Activated CD4-positive, alpha-beta T cell treated with anti-CD3 and anti-CD28 coated beads, Interleukin-2, Interleukin-4, amounts not matched to agents 100 ng/mL and 50 ng/mL, durations not matched to agents 16 hours and 8 hours (primary cell): ENCODE data around the gene PDZD8.
"Not testable (repeated sequence)": the region's sequence is repeated elsewhere in the genome, so short reads cannot be mapped to it uniquely, and the experiment has no call there.

Experiments used
- DNase-seq: peaks from one replicate; pipeline ENCODE4 v3.0.0-alpha.2; 2020; ENCODE audit warnings: low spot score

Gene PDZD8

DNA sequence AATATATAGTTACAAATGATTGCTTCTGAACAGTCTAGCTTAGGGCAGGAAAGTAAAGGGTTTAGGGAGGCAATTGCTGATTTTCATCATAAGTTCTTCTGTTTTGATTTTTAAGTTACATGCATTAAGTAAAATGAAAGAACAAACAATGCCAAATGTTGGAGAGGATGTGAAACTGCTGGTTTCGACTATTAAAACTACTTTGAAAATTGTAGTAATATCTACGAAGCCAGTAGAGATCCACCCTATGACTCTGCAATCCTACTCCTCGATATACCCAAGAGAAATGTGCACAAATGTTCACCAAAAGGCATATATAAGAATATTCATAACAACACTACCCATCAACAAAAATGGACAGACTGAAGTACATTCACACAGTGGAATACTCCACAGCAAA is 24.3 kb downstream of the PDZD8 start:
- no peak for DNase-seq

DNA sequence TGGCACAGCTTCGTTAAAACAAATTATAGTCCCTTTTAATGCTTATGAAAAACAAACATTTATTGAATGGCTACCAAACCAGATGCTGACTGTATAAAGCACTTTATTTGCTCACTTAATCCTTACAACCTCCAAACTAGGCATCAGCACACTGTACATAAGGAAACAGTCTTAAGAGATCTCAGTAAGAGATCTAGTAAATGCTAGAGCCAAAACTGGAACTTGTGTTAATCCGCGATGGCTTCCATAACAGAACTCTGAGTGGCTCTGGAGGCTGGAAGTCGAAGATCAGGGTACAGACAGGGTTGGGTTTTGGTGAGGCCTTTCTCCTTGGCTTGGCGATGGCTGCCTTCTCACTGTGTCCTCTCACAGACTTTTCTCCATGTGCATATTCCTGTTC is 27.0 kb downstream of the PDZD8 start:
- no peak for DNase-seq

DNA sequence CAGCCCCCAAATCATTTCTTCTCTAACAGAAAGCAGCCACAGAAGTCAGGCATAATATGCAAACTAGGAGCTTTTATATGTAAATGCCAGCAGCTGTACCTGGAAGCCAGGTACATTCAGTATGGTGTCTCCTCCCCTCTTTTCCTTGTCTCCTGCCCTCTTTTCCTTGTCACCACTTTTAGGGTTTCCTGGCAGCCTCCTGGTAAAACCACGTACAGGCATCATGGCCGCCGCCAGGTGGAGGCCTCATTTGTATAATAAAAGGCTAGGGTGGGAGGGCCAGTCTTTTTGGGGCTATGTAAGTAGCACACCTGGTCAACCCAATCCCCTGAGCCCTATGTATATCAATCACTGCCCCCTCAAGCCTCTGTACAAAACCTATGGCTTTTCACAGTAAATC is 28.7 kb downstream of the PDZD8 start:
- no peak for DNase-seq

DNA sequence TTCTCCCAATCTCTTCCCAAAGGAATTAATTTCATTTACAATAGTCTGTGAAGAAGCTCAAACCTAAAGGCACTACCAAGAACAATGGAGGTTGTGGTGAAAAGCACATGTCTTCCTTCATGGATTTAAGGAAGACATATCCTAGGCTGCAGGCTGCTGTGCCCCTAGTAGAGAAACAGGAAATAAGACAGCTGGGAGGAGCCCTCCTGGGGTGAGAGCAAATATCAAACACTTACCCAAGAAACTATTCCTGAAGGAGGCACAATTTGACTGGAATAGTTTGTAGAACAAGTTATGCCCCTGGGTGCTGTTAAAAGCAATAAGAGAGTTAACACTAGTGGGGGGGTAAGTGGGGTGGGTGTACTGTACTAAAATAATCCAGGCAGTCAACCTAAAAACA is 30.1 kb downstream of the PDZD8 start:
- no peak for DNase-seq

DNA sequence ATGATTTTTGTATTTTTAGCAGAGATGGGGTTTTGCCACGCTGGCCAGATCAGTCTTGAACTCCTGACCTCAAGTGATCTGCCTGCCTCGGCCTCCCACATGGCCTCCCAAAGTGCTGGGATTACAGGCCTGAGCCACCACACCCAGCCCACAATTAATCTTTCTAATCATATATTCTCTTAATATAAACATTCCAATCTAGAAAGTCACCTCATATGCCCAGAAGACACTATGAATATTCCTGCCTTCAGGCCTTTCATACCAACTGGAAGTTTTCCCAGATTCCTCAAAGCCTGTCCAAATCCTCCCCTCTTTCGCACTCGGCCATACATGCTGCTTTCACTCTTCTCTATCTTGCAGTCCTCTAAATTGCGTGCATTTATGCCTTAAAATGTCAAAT is 32.6 kb downstream of the PDZD8 start:
- DNase-seq: no peak

DNA sequence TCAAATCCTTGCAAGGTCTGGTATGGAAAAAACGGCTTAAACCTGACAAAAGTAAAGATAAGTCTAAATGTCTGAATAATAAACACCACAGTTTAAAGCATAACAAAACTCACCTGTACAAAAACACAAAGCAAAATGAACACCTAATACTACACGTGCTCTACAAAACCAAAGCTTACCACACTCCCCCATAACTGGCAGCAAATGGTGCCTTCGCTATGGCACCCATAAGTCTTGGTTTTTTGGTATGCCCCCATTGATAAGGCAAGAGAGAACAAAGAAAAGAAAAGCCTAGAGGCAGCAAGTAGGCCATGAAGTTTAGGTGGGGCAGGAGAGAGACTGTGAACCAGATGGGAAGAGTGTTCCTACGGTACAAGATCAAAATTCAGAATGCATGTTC is 34.2 kb downstream of the PDZD8 start:
- DNase-seq: no peak

DNA sequence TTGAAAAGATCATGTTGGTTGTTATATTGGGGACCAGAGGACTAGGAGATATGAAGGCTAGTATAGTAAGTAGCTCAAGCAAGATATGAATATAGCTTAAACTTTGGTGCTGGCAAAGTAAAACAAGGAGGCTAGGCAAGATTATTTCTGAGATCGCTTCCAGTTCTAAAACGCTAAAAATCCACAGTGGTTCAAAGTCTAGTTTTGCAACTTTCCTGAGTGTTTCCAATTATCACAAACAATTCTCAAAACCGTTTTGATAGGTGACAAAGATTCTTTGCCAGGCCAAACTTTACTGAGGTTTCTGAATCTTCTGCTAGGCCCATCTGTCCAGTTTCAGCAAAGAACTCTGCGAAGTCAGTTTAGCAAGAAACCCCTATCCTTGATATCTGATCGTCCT is 35.3 kb downstream of the PDZD8 start:
- no peak for DNase-seq

DNA sequence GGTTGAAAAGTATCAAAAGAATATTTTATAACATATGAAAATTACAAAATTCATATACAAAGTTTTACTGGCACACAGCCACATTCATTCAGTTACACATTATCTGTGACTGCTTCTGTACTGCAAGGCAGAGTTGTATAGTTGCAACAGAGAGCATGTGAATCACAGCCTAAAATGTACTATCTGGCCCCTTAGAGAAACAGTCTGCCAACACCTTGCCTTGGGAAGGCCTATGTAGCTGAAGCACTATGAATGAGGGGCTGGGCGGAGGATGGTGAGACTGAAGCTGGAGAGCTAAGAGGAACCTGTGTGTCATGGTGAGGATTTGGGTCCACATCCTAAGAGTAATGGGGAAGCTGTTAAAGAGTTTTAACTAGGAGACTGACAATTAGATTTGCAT is 35.7 kb downstream of the PDZD8 start:
- no peak for DNase-seq

DNA sequence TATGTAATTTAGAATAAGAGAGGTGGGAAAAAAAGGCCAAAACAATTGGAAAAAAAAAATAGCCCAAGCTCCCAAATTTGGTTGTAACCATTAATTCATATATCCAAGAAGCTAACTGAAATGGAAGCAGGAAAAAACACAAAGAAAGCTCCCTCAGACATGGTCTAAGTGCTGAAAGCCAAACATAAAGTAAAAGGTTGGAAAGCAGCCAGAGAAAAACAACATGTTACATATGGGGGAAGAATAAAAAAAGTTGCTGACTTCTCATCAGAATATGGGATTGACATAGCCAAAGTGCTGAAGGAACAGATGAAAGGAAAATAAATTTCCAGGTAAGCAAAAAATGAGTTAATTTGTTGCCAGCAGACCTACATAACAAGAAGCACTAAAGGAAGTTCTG is 40.3 kb downstream of the PDZD8 start:
- no peak for DNase-seq

DNA sequence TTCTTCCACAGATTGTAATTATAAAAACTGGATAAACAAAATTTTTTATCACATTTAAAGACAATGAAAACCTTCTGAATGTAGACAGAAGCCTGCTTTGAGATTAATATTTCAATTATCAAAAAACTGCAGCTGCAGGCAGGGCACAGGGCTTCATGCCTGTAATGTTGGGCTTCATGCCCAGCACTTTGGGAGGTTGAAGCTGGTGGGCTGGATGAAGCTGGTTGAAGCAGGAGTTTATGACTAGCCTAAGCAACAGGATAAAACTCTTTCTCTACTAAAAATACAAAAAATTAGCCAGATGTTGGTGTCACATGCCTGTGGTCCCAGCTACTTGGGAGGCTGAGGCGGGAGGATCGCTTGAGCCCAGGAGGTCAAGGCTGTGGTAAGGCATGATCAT is 41.2 kb downstream of the PDZD8 start:
- DNase-seq: no peak

DNA sequence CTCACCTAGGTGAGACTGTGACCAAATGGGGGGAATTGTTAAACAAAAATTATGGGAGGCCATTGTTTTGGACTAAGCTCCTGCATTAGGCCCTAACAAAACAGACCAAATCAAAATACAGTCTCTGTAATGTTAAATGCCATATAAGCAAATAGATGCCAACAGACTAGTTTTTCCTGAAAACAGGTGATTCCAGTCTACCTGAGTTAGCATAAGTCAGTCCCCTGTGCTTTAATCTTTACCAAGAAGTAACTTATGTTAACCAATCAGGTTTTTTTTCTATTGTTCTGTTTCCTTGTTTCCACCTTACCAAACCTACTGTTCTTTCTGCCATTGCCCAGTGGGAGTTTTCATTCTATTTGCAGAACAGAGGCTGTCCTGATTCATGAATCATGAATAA is 48.0 kb downstream of the PDZD8 start:
- no peak for DNase-seq

DNA sequence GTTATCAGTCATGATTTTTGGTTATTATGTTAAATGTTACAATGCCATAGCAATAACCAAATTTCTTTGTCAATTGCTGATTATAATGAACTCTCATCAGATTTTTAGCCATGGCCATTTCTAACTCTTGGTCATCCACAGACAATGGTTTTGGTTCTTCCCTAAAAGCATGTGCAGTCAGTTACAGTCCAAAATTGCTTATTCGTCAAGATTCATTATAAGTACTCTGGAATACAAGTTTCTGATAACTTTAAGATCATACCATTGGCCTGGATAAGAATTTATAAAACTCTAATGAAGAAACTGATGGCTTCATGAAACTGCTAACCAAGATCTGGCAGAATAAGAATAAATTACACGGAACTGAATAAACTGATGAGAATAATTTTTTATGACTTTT is 50.9 kb downstream of the PDZD8 start:
- DNase-seq: no peak

DNA sequence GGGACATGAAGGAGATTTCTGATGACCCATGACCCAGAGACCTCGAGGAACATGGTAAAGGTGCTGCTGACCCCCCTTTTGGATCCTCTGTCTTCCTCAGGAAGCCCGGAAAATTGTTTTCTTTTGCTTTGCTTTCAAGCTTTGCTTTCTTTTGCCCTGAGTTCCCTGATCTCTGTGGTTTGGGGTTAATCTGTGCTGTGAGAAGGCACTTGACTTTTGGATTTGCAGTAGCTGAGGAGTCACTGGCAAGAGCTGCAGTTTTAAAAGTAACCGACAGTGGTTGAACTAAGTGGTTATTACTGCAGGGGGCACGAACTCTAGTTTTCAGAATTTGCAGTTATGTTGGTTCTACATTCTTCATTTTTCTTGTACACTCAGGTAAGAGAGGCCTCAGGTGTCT is 53.0 kb downstream of the PDZD8 start:
- DNase-seq: no peak

DNA sequence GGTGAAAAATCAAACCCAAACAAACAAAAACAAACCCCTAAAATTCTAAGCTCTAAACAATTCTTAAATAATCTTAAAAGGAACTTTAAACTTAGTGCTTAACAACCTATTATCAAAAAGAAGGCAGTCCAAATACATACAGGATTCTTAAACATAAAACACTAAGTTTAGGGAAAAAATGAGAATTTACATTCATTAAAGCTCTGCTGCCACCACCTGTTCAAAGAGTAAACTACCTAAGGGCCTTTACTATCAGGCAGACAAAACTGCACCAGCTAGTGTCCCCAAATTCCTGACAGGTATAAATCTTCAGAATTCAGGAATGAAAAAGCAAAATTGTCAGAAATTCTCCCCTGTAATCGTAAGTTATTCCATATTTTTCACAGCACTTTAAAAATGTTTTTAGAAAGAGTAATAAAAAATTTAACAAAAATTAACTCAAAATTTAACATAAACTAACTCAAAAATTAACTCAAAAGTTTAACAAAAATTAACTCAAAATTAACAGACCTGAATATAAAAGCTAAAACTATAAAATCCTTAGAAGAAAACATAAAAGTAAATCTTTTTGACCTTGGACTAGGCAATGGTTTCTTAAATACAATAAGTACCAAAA is 55.1 kb downstream of the PDZD8 start:
- DNase-seq: peak; percentile 9

DNA sequence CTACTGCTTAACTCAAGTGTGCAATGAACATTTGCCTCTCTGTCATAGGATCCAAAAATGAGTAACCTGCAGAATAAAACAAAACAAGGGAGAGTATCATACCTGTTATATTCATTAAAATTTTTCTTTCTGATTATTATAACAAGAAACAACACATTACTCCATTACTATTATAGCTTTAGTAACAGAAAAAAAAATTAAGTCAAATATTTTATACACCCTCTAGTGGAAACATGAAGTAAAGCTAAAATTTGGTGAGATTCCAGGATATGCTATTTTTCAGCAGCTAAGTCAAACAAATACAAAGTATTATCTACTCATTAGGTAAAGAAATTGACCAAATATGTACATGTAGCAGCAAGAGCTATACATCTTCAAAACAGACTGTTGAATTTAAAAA is 56.3 kb downstream of the PDZD8 start:
- no peak for DNase-seq

DNA sequence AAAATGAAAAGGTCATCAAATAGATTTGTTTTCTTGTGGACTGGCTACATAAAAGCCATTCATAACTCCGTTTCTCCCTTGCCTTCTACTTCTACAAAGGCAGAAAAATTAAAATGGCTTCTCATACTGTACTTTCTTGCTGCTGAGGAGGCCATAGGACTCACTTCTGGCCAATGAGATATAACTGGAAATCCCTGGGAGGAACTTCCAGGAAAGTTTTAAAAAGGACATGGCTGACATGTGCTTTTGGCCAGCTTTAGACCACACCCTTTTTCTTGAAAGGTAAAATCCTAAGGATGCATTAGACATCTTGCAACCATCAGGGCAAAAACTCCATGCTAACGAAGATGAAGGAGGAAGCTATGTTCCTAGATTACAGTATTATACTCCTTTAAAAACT is 58.5 kb downstream of the PDZD8 start:
- DNase-seq: no peak

DNA sequence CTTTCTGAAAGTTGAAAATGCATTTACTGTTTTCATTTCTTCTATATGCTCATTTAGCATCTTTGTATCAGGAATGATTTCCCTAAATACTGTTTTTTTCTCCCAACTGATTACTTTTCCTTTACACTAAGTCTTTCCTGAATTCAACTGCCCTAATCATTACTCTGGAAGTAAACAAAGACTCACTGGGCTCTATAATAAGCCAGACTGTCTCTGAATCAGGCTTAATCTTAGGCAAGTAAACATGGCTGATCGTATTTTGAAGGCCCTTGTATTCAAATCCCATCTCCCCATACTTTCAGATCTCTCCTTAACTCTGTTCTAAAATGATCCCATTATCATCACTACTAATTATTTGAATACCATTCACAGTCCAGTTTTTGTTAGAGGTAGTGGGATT is 61.6 kb downstream of the PDZD8 start:
- DNase-seq: no peak

DNA sequence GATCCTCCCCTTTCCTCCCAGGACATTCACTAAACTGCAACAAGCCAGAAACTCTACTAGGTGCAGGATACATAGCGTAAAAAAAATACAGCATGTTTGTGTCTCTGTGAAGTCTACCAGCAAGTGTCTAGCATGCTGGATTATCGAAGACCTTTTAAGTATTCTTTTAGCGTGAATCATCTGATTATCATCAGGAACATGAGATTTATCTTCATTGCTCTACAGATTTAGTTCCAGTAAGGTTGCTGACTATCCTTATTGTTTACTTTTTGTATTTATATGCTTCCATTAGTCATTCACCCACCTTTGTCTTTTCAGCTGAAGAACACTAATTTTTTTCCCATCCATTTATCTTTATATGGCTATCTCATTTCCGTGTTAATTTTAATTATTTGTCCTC is 62.8 kb downstream of the PDZD8 start:
- no peak for DNase-seq

DNA sequence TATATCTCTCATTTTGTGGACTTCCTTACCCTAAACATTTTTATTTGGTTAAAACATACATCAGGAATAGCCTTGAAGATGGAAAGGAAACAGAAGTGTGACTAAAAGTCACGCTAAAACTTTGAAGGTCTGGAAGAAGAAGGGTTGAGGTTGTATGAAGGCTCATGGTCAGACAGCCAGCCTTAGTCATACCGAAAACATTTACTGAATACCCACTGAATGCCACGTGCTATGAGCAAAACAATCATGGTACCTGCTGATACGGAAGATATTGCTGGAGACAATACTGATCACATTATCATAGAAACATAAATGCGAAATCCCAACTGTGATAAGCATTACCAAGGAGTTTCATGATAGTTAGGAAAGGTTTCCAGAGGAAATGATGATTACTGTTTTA is 64.0 kb downstream of the PDZD8 start:
- DNase-seq: no peak

DNA sequence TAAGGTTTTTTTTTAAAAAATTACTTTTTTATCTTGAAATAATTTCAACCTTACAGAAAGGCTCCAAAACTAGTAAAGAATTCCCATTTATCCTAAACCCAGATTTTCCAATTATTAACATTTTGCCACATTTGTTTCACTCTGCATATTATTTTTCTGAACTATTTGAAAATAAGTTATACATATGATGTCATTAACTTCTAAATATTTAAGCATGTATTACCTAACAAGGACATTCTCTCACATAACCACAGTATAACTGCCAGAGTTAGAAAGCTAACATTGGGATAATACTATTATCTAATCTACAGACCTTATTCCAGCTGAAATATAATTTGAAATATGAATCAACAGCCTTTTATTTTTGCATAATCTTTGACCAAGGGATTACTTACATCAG is 68.6 kb downstream of the PDZD8 start:
- DNase-seq: no peak

DNA sequence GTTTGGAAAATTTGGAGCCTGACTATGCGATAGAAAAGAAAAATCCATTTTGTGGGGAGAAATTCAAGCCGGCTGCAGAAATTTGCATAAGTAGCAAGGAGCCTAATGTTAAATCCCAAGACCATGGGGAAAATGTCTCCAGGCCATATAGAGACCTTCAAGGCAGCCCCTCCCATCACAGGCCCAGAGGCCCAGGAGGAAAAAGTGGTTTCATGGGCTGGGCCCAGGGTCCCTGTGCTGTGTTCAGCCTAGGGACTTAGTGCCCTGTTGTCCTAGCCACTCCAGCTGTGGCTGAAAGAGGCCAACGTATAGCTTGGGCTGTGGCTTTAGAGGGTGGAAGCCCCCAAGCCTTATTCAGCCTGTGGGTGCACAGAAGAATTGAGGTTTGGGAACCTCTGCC is 71.8 kb downstream of the PDZD8 start:
- not testable (repeated sequence) for DNase-seq

DNA sequence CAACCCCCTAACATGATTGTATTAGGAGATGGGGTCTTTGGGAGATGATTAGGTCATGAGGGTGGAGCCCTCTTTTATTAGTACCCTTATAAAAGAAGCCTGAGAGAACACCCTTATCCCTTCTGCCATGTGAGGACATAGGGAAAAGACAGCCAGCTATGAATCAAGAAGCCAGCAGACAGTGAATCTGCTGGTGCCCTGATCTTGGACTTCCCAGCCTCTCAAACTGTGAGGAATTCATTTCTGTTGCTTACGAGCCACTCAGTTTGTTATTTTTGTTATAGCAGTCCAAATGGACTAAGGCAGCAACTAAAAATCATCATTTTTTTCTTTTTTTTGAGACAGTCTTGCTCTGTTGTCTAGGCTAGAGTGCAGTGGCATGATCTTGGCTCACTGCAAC is 74.6 kb downstream of the PDZD8 start:
- DNase-seq: no peak

DNA sequence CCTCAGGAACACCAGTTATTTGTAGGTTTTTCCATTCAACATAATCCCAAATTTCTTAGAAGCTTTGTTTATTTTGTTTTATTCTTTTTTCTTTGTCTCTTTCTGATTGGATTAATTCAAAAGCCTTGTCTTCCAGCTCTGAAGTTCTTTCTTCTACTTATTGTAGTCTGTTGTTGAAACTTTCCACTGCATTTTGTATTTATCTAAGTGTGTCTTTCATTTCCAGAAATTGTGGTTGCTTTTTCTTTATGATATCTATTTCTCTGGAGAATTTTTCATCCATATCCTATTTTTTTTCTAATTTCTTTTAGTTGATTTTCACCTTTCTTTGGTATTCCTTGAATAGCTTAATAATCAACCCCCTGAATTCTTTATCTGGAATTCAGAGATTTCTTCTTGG is 75.8 kb downstream of the PDZD8 start:
- DNase-seq: no peak

DNA sequence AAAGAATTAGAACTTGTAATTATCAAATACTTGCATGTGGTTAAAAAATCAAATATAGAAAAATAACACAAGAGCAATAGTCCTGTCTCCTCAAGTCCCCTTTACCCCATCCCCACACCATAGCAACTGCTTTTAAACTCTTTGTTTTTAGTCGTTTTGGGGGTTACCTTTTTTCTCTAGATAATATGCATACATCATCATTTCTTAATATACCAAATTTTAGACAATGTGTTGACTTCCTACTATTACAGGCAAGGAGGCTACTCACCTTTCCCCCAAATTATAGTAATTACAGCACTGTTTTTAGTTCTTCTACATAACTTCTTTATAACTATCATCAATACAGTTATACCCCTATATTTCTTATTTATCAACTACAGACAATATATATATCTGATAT is 77.0 kb downstream of the PDZD8 start:
- no peak for DNase-seq

DNA sequence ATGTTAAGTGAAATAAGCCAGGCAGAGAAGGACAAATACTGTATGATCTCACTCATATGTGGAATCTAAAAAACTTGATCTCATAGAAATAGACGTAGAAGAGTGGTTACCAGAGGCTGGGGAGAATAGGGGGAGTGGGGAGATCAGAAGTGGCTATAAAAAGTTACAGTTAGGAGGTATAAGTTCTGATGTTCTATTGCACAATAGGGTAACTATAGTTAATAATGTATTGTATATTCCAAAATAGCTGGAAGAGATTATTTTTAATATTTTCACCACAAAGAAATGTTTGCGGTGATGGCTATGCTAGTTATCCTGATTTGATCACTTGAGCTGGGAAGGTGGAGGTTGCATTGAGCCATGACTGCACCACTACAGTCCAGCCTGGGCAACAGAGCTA is 80.5 kb downstream of the PDZD8 start:
- no peak for DNase-seq
